Activated CD8-positive, alpha-beta memory T cell treated with anti-CD3 and anti-CD28 coated beads for 1 hour (primary cell): Measurements from ENCODE around the gene FSD1.
"Not testable (repeated sequence)": the region's sequence is repeated elsewhere in the genome, so short reads cannot be mapped to it uniquely, and the experiment has no call there.

Experiments
- DNase-seq, 2 donors: peaks; one replicate each; pipeline ENCODE4 v3.0.0-alpha.2; 2020; ENCODE audit warnings: low read depth in 1 of 2; ENCODE audit errors: extremely low read depth in 1 of 2

Gene FSD1

GRCh38 chr19:4284176-4284958 is 20.0 kb upstream of the FSD1 start:
- DNase-seq: no peak

- no peak for DNase-seq
Observed at GRCh38 chr19:4284974-4285373, 19.4 kb upstream of the FSD1 start.

GRCh38 chr19:4286141-4286540 is 18.3 kb upstream of the FSD1 start:
- DNase-seq: not testable (repeated sequence)

DNA sequence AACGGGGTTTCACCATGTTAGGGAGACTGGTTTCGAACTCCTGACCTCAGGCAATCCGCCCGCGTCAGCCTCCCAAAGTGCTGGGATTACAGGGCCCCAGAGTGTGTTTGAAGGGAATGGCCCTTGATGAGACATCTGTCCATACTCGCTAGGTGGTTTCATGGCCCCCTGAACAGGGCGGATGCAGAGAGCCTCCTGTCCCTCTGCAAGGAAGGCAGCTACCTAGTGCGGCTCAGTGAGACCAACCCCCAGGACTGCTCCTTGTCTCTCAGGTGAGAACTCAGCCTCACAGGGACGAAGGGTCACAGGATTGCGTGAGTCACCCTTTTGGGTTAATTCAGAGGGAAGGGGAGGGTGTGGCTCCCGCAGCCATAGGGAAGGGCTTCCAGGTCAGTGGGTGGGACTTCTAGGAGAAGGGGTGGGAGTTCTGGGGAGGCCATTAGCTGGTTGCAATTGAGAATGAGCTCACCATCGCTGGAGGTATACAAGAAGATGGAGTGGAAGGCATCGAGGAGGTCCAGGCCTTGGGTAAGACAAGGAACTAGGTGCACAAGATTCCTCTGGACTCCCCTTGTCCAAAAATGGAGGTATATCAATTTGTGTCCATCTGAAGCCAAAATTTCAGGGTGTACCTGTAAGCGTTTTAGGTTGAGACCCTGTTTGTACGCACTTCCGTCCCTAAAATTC is 16.2 kb upstream of the FSD1 start:
- no peak for DNase-seq

DNA sequence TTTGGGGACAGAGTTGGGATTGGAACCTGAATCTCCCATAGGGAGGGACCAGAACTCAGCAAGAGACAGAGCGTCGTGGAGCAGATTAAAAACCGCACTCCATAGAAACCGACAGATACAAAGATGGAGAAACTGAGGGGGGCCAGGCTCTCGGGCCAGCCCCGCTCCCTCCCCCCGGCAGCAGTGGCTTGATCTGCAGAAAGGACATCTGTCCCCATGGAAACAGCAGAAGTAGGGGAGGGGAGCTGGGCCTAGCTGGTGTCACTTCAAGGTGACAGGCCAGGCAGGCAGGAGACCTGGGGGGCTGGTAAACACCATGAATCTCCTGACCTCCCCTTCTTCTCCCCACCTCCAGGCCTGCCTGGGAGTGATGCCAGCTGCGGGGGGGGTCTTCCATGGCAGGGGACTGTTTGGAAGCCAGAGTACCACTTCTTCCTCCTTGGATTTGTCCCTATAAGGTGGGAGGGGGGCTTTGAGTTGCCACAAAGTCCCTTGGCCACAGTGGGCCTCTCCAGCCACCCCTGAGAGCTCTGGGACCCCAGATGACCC is 13.1 kb upstream of the FSD1 start:
- DNase-seq: no peak

DNA sequence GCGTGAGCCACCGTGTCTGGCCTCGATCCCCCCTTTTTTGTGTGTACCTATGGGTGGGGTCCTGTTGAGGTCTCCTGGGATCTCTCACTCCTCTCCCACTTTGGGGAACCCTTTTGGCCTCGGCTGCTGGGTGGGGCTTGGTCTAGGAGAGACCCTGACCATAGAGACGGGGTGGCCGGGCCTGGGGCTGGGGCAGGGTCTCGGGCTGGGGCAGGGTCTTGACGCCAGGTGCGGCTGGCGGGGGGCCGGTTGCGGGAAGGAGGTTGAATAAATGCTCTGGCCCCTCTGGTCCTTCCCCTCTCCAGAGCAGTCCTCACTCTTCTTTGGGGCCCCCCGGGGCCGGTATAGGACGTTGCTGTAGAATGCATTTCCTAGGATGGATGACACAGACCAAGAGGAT is 11.9 kb upstream of the FSD1 start:
- no peak for DNase-seq

DNA sequence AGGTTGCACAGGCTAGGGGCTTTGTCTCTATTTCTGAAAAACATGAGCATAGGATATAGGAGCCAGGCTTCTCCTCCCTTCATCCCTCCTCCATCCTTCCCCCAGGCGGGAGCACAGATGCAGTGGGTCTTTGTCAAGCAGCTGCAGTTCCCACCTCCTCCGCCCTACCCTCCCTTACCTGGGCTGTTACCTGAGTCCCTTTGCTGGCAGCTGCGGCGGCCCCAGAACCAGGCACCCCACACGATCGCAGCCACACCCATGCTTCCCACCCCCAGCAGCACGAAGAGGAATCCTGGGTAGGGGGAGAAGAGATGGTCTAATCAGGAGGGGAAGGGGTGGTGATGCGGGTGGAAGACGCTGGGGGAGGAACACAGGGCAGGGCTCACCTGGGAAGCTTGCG is 10.0 kb upstream of the FSD1 start:
- DNase-seq: no peak

GRCh38 chr19:4295972-4296771 is 8.2 kb upstream of the FSD1 start:
- no peak for DNase-seq

GRCh38 chr19:4297901-4298809 is 6.2 kb upstream of the FSD1 start:
- no peak for DNase-seq

GRCh38 chr19:4298810-4299550 is 5.4 kb upstream of the FSD1 start:
- DNase-seq: no peak

- DNase-seq: no peak
Observed at GRCh38 chr19:4300589-4300988, 3.8 kb upstream of the FSD1 start.

- no peak for DNase-seq
Observed at GRCh38 chr19:4301590-4302242, 2.7 kb upstream of the FSD1 start.

DNA sequence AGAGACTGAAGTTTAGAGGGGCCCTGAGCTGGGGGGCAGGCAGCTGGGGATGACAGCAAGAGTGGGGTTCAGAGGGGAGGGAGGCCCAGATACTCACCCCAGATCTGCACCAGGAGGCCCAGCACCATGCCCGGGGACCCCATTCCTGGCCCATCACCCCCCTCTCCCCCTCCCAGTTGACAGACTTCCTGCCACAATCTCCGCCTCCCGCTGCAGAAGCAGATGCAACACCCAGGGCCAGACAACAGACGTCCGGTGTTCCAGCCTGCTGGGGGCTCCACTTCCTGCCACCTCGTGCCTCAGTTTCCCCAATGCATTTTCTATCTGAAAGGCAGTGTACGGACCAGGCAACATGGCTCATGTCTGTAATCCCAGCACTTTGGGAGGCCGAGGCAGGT is 2.2 kb upstream of the FSD1 start, which contains the start of gene TMIGD2:
Gene TMIGD2, minus strand, starts transcription at position 147 of the 398 bp plus-strand sequence. Its CDS starts 4 bp downstream, at position 143.
- DNase-seq: no peak

GRCh38 chr19:4303819-4304537 is 420 bp upstream of the FSD1 start:
- no peak for DNase-seq

GRCh38 chr19:4305257-4305612 is 837 bp downstream of the FSD1 start:
- DNase-seq: no peak

DNA sequence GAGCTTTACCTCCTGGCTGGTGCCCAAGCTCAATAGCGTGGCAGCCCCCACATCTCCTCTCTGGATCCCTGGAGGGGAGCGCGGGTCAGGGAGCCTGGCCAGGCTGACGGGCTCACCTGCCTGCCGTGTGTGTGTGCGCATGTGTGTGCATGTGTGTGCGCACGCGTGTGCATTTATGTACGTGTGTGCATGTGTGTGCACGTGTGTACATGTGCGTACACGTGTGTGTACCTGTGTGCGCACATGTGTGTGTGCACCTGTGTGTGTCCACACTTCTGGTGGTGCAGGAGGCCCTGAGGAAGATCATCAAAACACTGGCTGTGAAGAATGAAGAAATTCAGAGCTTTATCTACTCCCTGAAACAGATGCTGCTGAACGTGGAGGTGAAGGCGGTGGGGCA is 1.3 kb downstream of the FSD1 start:
- DNase-seq: no peak

DNA sequence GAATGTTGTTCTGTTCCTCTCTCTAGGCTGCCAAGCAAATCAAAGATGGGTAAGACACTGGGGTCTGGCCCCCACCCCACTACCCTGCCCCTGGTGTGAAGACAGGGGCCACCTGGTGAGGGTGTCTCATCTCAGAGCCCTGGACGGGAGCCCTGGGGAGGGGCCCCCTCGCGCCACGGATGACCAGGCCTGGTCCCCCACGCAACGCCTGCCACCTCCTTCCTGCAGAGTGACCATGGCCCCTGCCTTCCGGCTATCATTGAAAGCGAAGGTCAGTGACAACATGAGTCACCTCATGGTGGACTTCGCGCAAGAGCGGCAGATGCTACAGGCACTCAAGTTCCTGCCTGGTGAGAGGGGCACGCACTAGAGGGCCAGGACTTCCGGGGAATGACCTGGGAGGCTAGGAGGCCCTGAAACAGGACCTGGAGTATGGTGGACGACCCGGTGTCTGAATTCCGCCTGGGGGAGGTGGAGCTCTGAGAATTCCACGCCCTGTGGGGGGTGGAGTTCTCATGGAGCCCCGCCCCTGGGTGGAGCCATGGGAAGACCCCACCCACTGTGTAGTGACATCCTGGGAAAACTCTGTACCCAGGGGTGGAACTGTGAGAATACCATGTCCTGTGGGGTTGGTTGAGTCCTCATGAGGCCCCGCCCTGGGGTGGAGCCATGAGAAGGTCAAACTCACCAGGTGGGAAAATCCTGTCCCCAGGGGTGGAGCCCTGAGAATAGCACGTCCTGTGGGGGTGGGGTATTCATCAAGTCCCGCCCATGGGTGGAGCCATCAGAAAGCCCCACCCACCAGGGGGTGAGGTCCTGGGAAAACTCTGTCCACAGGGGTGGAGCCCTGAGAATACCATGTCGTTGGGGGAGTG is 6.1 kb downstream of the FSD1 start:
- no peak for DNase-seq
